Peyer's patch (tissue), 4 donors: ENCODE measurements around the gene ACSBG1. TPM values are rescaled to one million over a fixed set of nuclear protein-coding genes. Genes with fewer than 3 reads are reported as not detected.
A peak's percentile ranks its signal among the peaks of the same experiment; 100 is the strongest.
"Not testable (repeated sequence)": the region's sequence is repeated elsewhere in the genome, so short reads cannot be mapped to it uniquely, and the experiment has no call there.

Experiments
- DNase-seq, 3 donors: peaks; one replicate each; pipeline ENCODE4 v3.0.0-alpha.2; 2017 to 2019
- H3K27ac ChIP-seq, 4 donors: fragments of 200-600 bp; sonication (generic); one replicate each; pipeline ENCODE4 v1.5.1; 2016 to 2019
- H3K27me3 ChIP-seq, 2 donors: fragments of 200-600 bp; sonication (generic); one replicate each; pipeline ENCODE4 v1.5.1; 2019
- H3K36me3 ChIP-seq, 3 donors: fragments of 200-600 bp; sonication (generic); one replicate each; pipeline ENCODE4 v1.5.1; 2016 to 2019
- H3K4me1 ChIP-seq, 4 donors: fragments of 200-600 bp; sonication (generic); one replicate each; pipeline ENCODE4 v1.5.1; 2016 to 2019
- H3K4me3 ChIP-seq, 4 donors: fragments of 200-600 bp; sonication (generic); 1 replicate in 3 of 4; 2 replicates in 1 of 4; pipeline ENCODE4 v1.5.1; 2016 to 2019; ENCODE audit warnings: mild to moderate bottlenecking in 1 of 4
- H3K9me3 ChIP-seq, 4 donors: fragments of 200-600 bp; sonication (generic); one replicate each; pipeline ENCODE4 v1.5.1; 2016 to 2019; ENCODE audit warnings: mild to moderate bottlenecking in 1 of 4
- CTCF ChIP-seq, 6 experiments: fragments of 450-650 bp in 4 of 6; fragments of 200-600 bp in 2 of 6; sonication (generic) in 1 of 6; IDR thresholded peaks; one replicate each; pipeline ENCODE4 v1.5.1; 2017 to 2019; ENCODE audit warnings: antibody characterized with exemption in 6 of 6, mild to moderate bottlenecking in 3 of 6, moderate library complexity in 1 of 6
- POLR2A ChIP-seq, 2 donors: fragments of 450-650 bp; IDR thresholded peaks; one replicate each; pipeline ENCODE4 v1.5.1; 2017; ENCODE audit warnings: antibody characterized with exemption in 2 of 2, mild to moderate bottlenecking in 2 of 2, moderate library complexity in 2 of 2
- total RNA-seq, 4 donors: library from RNA; depleted of rRNA; stranded (reverse); fragments of >200 nt; gene quantifications; one replicate each; pipeline ENCODE4 v1.1.0, GENCODE V29; 2016

ACSBG1 gene
- total RNA-seq, 4 donors from 2014 or later, result not detected

- TF ChIP-seq POLR2A (IDR thresholded peaks at IDR 0.05) (no peak), CTCF (IDR thresholded peaks at IDR 0.05) (no peak)
- Histone ChIP-seq H3K4me3 (no peak overlapping the region), H3K9me3 (no peaks in the 10 kb centered on the region), H3K4me1 (peaks cover 0 to 25% (median 0%) of the 10 kb centered on the region in 4 donors), H3K36me3 (peaks cover 0 to 41% (median 0%) of the 10 kb centered on the region in 3 donors), H3K27ac (no peak overlapping the region), H3K27me3 (no peaks in the 10 kb centered on the region)
- no peak for DNase-seq
Measured at GRCh38 chr15:78155355-78155939, 78.9 kb downstream of the ACSBG1 start.

GRCh38 chr15:78154955-78155354 is 79.4 kb downstream of the ACSBG1 start:
- DNase-seq, result no peak
- Histone ChIP-seq H3K9me3 (no peaks in the 10 kb centered on the region), H3K27me3 (no peaks in the 10 kb centered on the region), H3K4me1 (peaks cover 0 to 29% (median under 1%) of the 10 kb centered on the region in 4 donors), H3K4me3 (no peak overlapping the region), H3K27ac (no peak overlapping the region), H3K36me3 (peaks cover 0 to 36% (median 0%) of the 10 kb centered on the region in 3 donors)
- no peak for TF ChIP-seq POLR2A (IDR thresholded peaks at IDR 0.05)
- no peak for TF ChIP-seq CTCF (IDR thresholded peaks at IDR 0.05)

GRCh38 chr15:78151075-78151474 is 83.3 kb downstream of the ACSBG1 start:
- H3K4me1 ChIP-seq, result peaks cover 0 to 37% (median 2%) of the 10 kb centered on the region in 4 donors
- H3K27ac ChIP-seq, result peak overlapping the region in 1 of 4 donors; percentile 22
- not testable (repeated sequence) for H3K27me3 ChIP-seq, H3K9me3 ChIP-seq, H3K36me3 ChIP-seq
- peak in 2 of 3 donors; percentile 13 to 35 for DNase-seq
- peak overlapping the region in 2 of 4 donors; percentile 90 to 91 for H3K4me3 ChIP-seq

GRCh38 chr15:78149805-78150751 is 84.3 kb downstream of the ACSBG1 start:
- TF ChIP-seq POLR2A (IDR thresholded peaks at IDR 0.05) (no peak), CTCF (IDR thresholded peaks at IDR 0.05) (no peak)
- Histone ChIP-seq H3K36me3 (no peaks in the 10 kb centered on the region), H3K4me3 (peak overlapping the region; percentile 90 to 98 (median 93)), H3K9me3 (no peaks in the 10 kb centered on the region), H3K27ac (peak overlapping the region; percentile 84 to 92 (median 92)), H3K4me1 (peaks cover 0 to 30% (median 2%) of the 10 kb centered on the region in 4 donors), H3K27me3 (no peaks in the 10 kb centered on the region)
- DNase-seq, result peak in 1 of 3 donors; percentile 14

GRCh38 chr15:78149068-78149804 is 85.1 kb downstream of the ACSBG1 start, which contains the start of gene IDH3A:
TSS of gene IDH3A (plus strand) at chr15:78149362. CDS start at chr15:78149404, 42 bp downstream.
- Histone ChIP-seq H3K4me3 (peak within 1 kb of the TSS; percentile 90 to 98 (median 93)), H3K9me3 (no peaks in the 10 kb centered on the region), H3K36me3 (no peaks in the 10 kb centered on the region), H3K27ac (peak within 1 kb of the TSS; percentile 84 to 92 (median 92)), H3K27me3 (no peaks in the 10 kb centered on the region), H3K4me1 (peaks cover 0 to 22% (median 2%) of the 10 kb centered on the region in 4 donors)
- peak; percentile 99 to 100 (median 100) for DNase-seq
- TF ChIP-seq CTCF (IDR thresholded peaks at IDR 0.05), result peak in 1 of 6 experiments; percentile 3
- TF ChIP-seq POLR2A (IDR thresholded peaks at IDR 0.05), result peak; percentile 63 to 88
